CD4-positive, alpha-beta memory T cell (primary cell): ENCODE measurements around the gene FOXP1. TPM values are rescaled to one million over a fixed set of nuclear protein-coding genes. Genes with fewer than 3 reads are reported as not detected.
A peak's percentile ranks its signal among the peaks of the same experiment; 100 is the strongest.

Experiments
- CTCF ChIA-PET: fragments of 350-600 bp; sonication (Branson Sonifier 250); formaldehyde crosslinking; loops from one replicate; lab custom pipeline; 2021; ENCODE audit warnings: inconsistent platforms; ENCODE audit not compliant: partially characterized antibody; lab: Charles Lee
- POLR2A ChIA-PET: fragments of 350-600 bp; sonication (Branson Sonifier 250); formaldehyde crosslinking; loops from one replicate; lab custom pipeline; 2021; ENCODE audit not compliant: partially characterized antibody; lab: Charles Lee
- DNase-seq, 5 donors: peaks; one replicate each; pipeline versions ENCODE4 v3.0.0 to v3.0.0-alpha.2; 2020 to 2022; ENCODE audit warnings: mixed read lengths in 1 of 5
- H3K27ac ChIP-seq: one replicate; pipeline ENCODE4 v1.7.0; 2013; ENCODE audit warnings: low read depth, low read length
- H3K27me3 ChIP-seq: 2 replicates; pipeline ENCODE4 v1.7.0; 2013; ENCODE audit warnings: mild to moderate bottlenecking, low read length, moderate library complexity; ENCODE audit not compliant: insufficient read depth
- H3K36me3 ChIP-seq: 2 replicates; pipeline ENCODE4 v1.7.0; 2013; ENCODE audit warnings: mild to moderate bottlenecking, low read length, moderate library complexity; ENCODE audit not compliant: insufficient read depth
- H3K4me1 ChIP-seq: 2 replicates; pipeline ENCODE4 v1.7.0; 2013; ENCODE audit warnings: mild to moderate bottlenecking, low read length, moderate library complexity; ENCODE audit not compliant: insufficient read depth
- H3K4me3 ChIP-seq, 2 donors: one replicate each; pipeline ENCODE4 v1.7.0; 2013; ENCODE audit warnings: low read length in 2 of 2, mild to moderate bottlenecking in 1 of 2
- H3K9me3 ChIP-seq, 2 donors: one replicate each; pipeline ENCODE4 v1.7.0; 2013; ENCODE audit warnings: low read length in 2 of 2, control low read depth in 1 of 2; ENCODE audit not compliant: control insufficient read depth in 1 of 2
- H3K27ac Mint-ChIP-seq, 7 donors: one replicate each; pipeline ENCODE4 v1.8.0; 2020 to 2021; ENCODE audit warnings: mixed read lengths in 7 of 7, mild to moderate bottlenecking in 6 of 7, inconsistent platforms in 3 of 7, moderate library complexity in 3 of 7
- H3K27me3 Mint-ChIP-seq, 2 donors: one replicate each; pipeline ENCODE4 v1.8.0; 2020 to 2021; ENCODE audit warnings: mixed read lengths in 2 of 2
- H3K36me3 Mint-ChIP-seq, 2 donors: one replicate each; pipeline ENCODE4 v1.8.0; 2020 to 2021; ENCODE audit warnings: mixed read lengths in 2 of 2, inconsistent platforms in 1 of 2, mild to moderate bottlenecking in 1 of 2
- H3K4me1 Mint-ChIP-seq, 4 donors: one replicate each; pipeline ENCODE4 v1.8.0; 2020 to 2021; ENCODE audit warnings: mixed read lengths in 4 of 4, mild to moderate bottlenecking in 1 of 4
- H3K4me3 Mint-ChIP-seq, 8 donors: one replicate each; pipeline ENCODE4 v1.8.0; 2020 to 2021; ENCODE audit warnings: mixed read lengths in 8 of 8, mild to moderate bottlenecking in 7 of 8, moderate library complexity in 6 of 8, inconsistent platforms in 3 of 8
- H3K9me3 Mint-ChIP-seq, 8 donors: one replicate each; pipeline ENCODE4 v1.8.0; 2020 to 2021; ENCODE audit warnings: mixed read lengths in 8 of 8, mild to moderate bottlenecking in 5 of 8, inconsistent platforms in 3 of 8, moderate library complexity in 1 of 8
- intact Hi-C: fragments of 100-400 bp; cut with micrococcal nuclease; formaldehyde crosslinking; loops from one replicate; pipeline ENCODE4 v1.15.1; 2023
- polyA plus RNA-seq, 2 donors: library from polyadenylated mRNA; unstranded; fragments of 300-500 nt; fragmentation: Illumina TruSeq; gene quantifications; one replicate each; pipeline ENCODE4 v1.2.3, GENCODE V29; 2021
- total RNA-seq, 2 experiments: library from RNA; stranded (reverse); gene quantifications; one replicate each; pipeline ENCODE4 v1.2.3, GENCODE V29; 2021

The FOXP1 gene
- total and polyA plus RNA-seq, 4 experiments from 2014 or later = 189 to 348 (median 279) TPM

GRCh38 chr3:71523628-71524027 lies 59.9 kb downstream of the FOXP1 start:
- H3K4me1 ChIP-seq = no peaks in the 10 kb centered on the region
- Mint-ChIP-seq H3K27me3 (no peaks in the 10 kb centered on the region), H3K27ac (no peak overlapping the region), H3K4me1 (peaks cover 3 to 4% (median 4%) of the 10 kb centered on the region in 4 donors), H3K36me3 (peaks cover 2 to 19% of the 10 kb centered on the region in 2 donors), H3K4me3 (no peak overlapping the region), H3K9me3 (no peaks in the 10 kb centered on the region)
- H3K27ac ChIP-seq = no peak overlapping the region
- H3K9me3 ChIP-seq = no peaks in the 10 kb centered on the region
- ChIA-PET CTCF (interaction anchor here (0.9 kb wide), 1 partner anchor 10 kb away, joined by 3 read pairs; no protein-coding TSS in a partner anchor), POLR2A (interaction anchor here (0.6 kb wide), 1 partner anchor 80 kb away, joined by 4 read pairs; no protein-coding TSS in a partner anchor)
- H3K4me3 ChIP-seq = no peak overlapping the region
- no peak for DNase-seq
- intact Hi-C loops = no loop called here
- H3K36me3 ChIP-seq = no peaks in the 10 kb centered on the region
- H3K27me3 ChIP-seq = no peaks in the 10 kb centered on the region

GRCh38 chr3:71521940-71522876 lies 61.3 kb downstream of the FOXP1 start:
- DNase-seq = no peak
- Histone ChIP-seq H3K27ac (no peak overlapping the region), H3K36me3 (no peaks in the 10 kb centered on the region), H3K27me3 (no peaks in the 10 kb centered on the region), H3K4me3 (no peak overlapping the region), H3K4me1 (no peaks in the 10 kb centered on the region), H3K9me3 (no peaks in the 10 kb centered on the region)
- ChIA-PET CTCF (interaction anchor here (0.7 to 0.9 kb wide), 2 partner anchors 8 to 457 kb away, joined by 3 read pairs; no protein-coding TSS in a partner anchor), POLR2A (no interaction called here)
- no peaks in the 10 kb centered on the region for H3K27me3 Mint-ChIP-seq
- H3K9me3 Mint-ChIP-seq = no peaks in the 10 kb centered on the region
- intact Hi-C loops = no loop called here
- peaks cover 2 to 15% of the 10 kb centered on the region in 2 donors for H3K36me3 Mint-ChIP-seq
- no peak overlapping the region for H3K4me3 Mint-ChIP-seq
- no peak overlapping the region for H3K27ac Mint-ChIP-seq
- peaks cover 0 to 4% (median 0%) of the 10 kb centered on the region in 4 donors for H3K4me1 Mint-ChIP-seq

- CTCF ChIA-PET = no interaction called here
- H3K9me3 Mint-ChIP-seq = no peaks in the 10 kb centered on the region
- intact Hi-C loops = no loop called here
These were observed 62.5 kb downstream of the FOXP1 start for GRCh38 chr3:71521021-71521352.

GRCh38 chr3:71520161-71521020 lies 63.1 kb downstream of the FOXP1 start:
- no peaks in the 10 kb centered on the region for H3K9me3 ChIP-seq
- intact Hi-C loops = no loop called here
- H3K4me3 Mint-ChIP-seq = no peak overlapping the region
- H3K9me3 Mint-ChIP-seq = no peaks in the 10 kb centered on the region
- no peak for DNase-seq
- no peak overlapping the region for H3K4me3 ChIP-seq
- H3K27me3 ChIP-seq = no peaks in the 10 kb centered on the region
- H3K36me3 Mint-ChIP-seq = peaks cover 0 to 12% of the 10 kb centered on the region in 2 donors
- CTCF ChIA-PET = no interaction called here
- no peaks in the 10 kb centered on the region for H3K4me1 ChIP-seq
- H3K4me1 Mint-ChIP-seq = peaks cover 0 to 4% (median 0%) of the 10 kb centered on the region in 4 donors
- H3K27ac Mint-ChIP-seq = no peak overlapping the region
- no peaks in the 10 kb centered on the region for H3K36me3 ChIP-seq
- POLR2A ChIA-PET = no interaction called here
- no peaks in the 10 kb centered on the region for H3K27me3 Mint-ChIP-seq
- no peak overlapping the region for H3K27ac ChIP-seq

More at GRCh38 chr3:71521021-71521352, 62.5 kb downstream of the FOXP1 start:
- Mint-ChIP-seq H3K4me3 (no peak overlapping the region), H3K27me3 (no peaks in the 10 kb centered on the region), H3K4me1 (peaks cover 0 to 4% (median 0%) of the 10 kb centered on the region in 4 donors), H3K27ac (peak overlapping the region in 1 of 7 donors; percentile 8), H3K36me3 (peaks cover 0 to 12% of the 10 kb centered on the region in 2 donors)
- no peak for DNase-seq
- H3K9me3 ChIP-seq = no peaks in the 10 kb centered on the region
- no peak overlapping the region for H3K4me3 ChIP-seq
- no peaks in the 10 kb centered on the region for H3K27me3 ChIP-seq
- no peaks in the 10 kb centered on the region for H3K36me3 ChIP-seq
- no peaks in the 10 kb centered on the region for H3K4me1 ChIP-seq
- POLR2A ChIA-PET = no interaction called here
- H3K27ac ChIP-seq = no peak overlapping the region

GRCh38 chr3:71518089-71518488 lies 65.4 kb downstream of the FOXP1 start:
- H3K36me3 ChIP-seq = no peaks in the 10 kb centered on the region
- no peaks in the 10 kb centered on the region for H3K9me3 ChIP-seq
- no peak for DNase-seq
- POLR2A ChIA-PET = no interaction called here
- intact Hi-C loops = no loop called here
- no peak overlapping the region for H3K27ac ChIP-seq
- no peaks in the 10 kb centered on the region for H3K9me3 Mint-ChIP-seq
- no peak overlapping the region for H3K27ac Mint-ChIP-seq
- peaks cover 0 to 8% of the 10 kb centered on the region in 2 donors for H3K36me3 Mint-ChIP-seq
- CTCF ChIA-PET = no interaction called here
- no peaks in the 10 kb centered on the region for H3K4me1 ChIP-seq
- no peaks in the 10 kb centered on the region for H3K27me3 ChIP-seq
- no peak overlapping the region for H3K4me3 ChIP-seq
- H3K4me3 Mint-ChIP-seq = no peak overlapping the region
- H3K4me1 Mint-ChIP-seq = peaks cover 0 to 4% (median 0%) of the 10 kb centered on the region in 4 donors
- H3K27me3 Mint-ChIP-seq = no peaks in the 10 kb centered on the region

- no peak for DNase-seq
- Histone ChIP-seq H3K4me3 (no peak overlapping the region), H3K9me3 (no peaks in the 10 kb centered on the region), H3K27me3 (no peaks in the 10 kb centered on the region), H3K36me3 (no peaks in the 10 kb centered on the region), H3K27ac (no peak overlapping the region), H3K4me1 (peaks cover 5% of the 10 kb centered on the region)
- CTCF ChIA-PET = interaction anchor here (0.8 to 1.5 kb wide), 2 partner anchors 68 to 458 kb away, joined by 3 to 4 read pairs; no protein-coding TSS in a partner anchor
- H3K36me3 Mint-ChIP-seq = peaks cover 0 to 4% of the 10 kb centered on the region in 2 donors
- no peak overlapping the region for H3K27ac Mint-ChIP-seq
- intact Hi-C loops = no loop called here
- no peak overlapping the region for H3K4me3 Mint-ChIP-seq
- H3K27me3 Mint-ChIP-seq = no peaks in the 10 kb centered on the region
- H3K4me1 Mint-ChIP-seq = peaks cover 0 to 5% (median 1%) of the 10 kb centered on the region in 4 donors
- no peaks in the 10 kb centered on the region for H3K9me3 Mint-ChIP-seq
- POLR2A ChIA-PET = no interaction called here
These were observed 66.2 kb downstream of the FOXP1 start for GRCh38 chr3:71517271-71517791.
